Activated CD8-positive, alpha-beta memory T cell treated with anti-CD3 and anti-CD28 coated beads for 48 hours (primary cell): ENCODE measurements around the gene ZNF546.
"Not testable (repeated sequence)": the region's sequence is repeated elsewhere in the genome, so short reads cannot be mapped to it uniquely, and the experiment has no call there.

ENCODE experiments used
- DNase-seq, 3 experiments: peaks; one replicate each; pipeline ENCODE4 v3.0.0-alpha.2; 2020; ENCODE audit warnings: low read depth in 2 of 3, low spot score in 2 of 3

Gene ZNF546

DNA sequence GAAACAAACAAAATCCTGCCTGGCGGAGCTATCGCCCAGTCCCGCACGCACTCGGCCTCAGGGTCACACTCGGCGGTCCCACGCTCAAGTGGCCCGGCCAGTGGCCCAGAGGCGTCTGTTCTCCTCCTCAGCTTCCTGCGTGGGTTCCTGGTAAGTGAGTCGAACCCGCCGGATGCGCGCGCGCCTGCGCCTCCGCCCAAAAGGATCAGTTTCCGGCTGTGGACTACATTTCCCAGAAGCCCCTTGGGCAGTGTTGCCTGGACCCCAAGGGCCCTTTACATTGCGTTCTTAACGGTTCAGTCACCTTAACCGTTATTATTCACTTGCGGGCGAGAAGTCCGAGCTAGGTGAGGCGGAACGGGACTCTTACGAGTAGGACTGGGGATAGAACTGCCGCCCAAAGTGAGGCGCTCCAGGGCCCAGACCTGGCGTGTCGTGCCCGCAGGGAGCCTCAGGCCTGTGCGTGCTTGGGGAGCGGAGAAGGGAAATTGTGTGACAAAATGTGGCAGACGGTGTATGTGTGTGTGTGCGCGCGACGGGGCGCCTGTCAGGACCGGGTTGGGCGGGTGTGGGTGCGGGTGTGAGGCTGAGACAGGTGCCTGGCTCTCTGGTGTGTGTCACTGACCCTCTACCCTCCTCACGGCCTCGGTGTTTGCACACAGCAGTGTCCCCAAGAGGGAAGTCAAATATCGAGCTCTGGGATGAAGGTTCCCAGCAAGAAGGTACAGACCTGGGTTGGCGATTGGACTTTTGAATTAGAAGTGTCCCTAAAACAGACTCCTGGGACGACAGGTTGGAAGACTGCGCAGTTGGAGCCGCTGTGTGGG lies at the start of gene ZNF546:
ZNF546 (plus strand) TSS at position 250 of the 827 bp plus-strand sequence. CDS start 1,267 bp downstream, outside the sequence.
- peak; percentile 72 to 89 (median 83) for DNase-seq

DNA sequence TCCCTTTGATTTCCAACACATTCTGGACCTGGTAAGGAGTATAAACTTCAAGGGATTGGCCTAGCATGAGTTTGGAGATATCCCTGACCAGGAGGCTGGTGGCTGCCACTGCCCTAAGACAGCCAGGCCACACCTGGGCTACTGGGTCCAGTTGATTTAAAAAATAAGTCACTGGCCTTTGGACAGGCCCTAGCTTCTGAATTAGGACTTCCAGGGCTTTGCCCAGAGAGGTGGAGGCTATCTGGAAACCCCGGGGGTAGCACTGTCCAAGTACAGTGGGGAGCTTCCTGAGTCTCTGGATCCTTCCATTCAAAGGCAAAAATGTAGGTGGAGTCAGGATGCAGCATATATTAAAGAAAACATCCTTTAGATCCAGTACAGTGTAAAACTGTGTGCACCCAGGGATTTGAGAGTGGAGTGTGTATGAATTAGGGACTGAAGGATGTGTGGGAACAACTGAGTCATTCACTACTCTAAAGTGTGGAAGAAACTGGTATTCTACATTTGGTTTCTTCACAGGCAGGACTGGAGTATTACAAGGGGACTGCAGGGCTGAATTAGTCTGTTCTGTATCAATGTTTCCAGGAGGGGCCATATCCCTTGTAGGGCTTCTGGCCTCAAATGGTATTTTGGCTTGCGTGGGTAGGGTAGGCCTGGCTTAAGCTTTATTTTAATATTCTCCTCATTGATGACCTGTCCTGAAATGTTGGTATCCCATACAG lies 47.7 kb upstream of the ZNF546 start:
- no peak for DNase-seq

DNA sequence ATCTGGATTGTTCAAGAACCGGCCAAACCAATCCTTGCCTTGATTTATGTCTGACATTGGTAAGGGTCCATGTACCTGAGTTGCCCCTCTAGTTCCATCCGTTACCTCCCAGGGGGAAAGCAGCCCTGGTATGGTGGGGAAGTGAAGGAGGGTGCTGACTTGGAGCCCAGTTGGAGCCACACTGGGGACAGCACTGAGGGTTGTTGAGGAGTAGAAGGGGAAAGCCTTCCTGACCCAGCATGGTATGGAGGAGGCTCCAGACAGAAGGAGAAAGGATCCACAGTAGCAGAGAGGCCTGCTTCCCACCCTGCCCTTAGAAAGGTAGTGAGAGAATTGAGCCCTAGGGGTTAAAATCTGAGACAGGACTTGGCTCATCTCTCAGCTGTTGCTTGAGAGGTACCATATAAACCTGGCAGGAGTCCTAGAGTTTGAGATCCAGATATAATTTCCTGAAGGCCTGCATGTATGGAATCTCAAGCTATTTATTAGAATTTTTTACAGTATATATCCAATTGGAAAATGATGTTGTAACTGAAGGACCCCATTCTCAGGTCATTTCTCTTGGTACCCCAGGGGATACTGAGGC lies 45.7 kb upstream of the ZNF546 start:
- DNase-seq = no peak

DNA sequence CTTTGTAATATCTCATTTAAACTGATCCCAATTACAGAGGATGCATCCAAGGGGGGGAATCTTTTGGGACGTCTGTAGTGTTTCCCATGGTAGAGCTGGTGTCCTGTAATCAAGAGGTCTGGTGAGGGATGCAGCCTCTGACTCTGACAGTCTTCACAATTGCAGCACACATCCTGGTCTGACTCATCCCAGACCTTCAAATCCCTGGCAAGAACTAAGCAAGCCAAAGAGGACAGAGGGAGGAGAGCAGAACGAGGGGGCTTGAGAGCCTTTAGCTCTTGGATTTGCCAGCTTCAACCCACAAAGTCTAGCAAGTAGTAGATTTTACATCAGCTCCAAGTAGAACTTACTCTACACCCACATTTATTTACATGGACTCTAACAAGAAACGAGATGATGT lies 45.2 kb upstream of the ZNF546 start:
- DNase-seq = no peak

DNA sequence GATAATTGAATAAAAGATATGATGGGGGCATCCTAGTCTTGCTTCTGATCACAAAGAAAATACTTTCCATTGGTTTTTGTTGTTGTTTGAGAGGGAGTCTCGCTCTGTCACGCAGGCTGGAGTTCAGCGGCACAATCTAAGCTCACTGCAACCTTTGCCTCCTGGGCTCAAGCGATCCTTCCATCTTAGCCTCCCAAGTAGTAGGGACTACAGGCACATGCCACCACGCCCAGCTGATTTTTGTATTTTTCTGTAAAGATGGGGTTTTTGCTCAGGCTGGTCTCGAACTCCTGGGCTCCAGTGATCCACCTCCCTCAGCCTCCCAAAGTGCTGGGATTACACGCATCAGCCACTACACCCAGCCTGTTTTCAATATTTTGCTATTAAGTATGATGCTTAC lies 42.9 kb upstream of the ZNF546 start:
- DNase-seq = no peak

DNA sequence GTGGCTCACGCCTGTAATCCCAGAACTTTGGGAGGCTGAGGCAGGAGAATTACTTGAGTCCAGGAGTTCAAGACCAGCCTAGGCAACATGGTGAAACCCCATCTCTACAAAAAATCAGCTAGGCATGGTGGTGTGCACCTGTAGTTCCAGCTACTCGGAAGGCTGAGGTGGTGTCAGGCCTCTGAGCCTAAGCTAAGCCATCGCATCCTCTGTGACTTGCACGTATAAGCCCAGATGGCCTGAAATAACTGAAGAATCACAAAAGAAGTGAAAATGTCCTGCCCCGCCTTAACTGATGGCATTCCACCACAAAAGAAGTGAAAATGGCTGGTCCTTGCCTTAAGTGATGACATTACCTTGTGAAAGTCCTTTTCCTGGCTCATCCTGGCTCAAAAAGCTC lies 39.0 kb upstream of the ZNF546 start:
- not testable (repeated sequence) for DNase-seq

DNA sequence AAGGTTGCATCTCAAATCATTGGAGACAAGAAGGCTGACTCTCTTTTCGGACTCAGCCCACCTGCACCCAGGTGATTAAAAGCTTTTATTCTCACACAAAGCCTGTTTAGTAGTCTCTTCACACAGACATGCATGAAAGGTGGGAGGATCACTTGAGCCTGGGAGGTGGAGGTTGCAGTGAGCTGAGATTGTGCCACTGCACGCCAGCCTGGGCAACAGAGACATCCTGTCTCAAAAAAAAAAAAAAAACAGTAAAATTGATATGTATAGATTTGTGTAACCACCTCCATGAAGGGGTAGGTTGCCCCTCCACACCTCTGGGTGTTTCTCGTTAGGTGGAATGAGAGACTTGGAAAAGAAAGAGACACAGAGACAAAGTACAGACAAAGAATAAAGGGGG lies 37.9 kb upstream of the ZNF546 start:
- DNase-seq = not testable (repeated sequence)

DNA sequence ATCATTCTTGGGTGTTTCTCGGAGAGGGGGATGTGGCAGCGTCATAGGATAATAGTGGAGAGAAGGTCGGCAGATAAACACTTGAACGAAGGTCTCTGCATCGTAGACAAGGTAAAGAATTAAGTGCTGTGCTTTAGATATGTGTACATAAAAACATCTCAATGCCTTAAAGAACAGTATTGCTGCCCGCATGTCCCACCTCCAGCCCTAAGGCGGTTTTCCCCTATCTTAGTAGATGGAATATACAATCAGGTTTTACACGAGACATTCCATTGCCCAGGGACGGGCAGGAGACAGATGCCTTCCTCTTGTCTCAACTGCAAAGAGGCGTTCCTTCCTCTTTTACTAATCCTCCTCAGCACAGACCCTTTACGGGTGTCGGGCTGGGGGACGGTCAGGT lies 37.5 kb upstream of the ZNF546 start:
- not testable (repeated sequence) for DNase-seq

DNA sequence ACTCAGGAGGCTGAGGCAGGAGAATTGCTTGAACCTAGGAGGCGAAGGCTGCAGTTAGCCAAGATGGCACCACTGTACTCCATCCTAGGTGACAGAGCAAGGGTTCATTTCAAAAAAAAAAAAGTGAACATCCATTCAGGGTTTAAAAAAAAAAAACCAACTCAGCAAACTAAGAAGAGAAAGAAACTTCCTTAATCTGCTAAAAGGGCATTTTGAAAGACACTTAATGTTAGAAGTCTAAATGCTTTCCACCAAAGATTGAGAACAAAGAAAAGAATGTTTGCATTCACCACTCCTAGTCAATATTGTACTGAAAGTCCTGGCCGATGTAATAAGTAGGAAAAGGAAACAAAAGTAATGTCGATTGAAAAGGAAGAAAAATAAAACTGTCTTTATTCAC lies 33.0 kb upstream of the ZNF546 start:
- DNase-seq = no peak

DNA sequence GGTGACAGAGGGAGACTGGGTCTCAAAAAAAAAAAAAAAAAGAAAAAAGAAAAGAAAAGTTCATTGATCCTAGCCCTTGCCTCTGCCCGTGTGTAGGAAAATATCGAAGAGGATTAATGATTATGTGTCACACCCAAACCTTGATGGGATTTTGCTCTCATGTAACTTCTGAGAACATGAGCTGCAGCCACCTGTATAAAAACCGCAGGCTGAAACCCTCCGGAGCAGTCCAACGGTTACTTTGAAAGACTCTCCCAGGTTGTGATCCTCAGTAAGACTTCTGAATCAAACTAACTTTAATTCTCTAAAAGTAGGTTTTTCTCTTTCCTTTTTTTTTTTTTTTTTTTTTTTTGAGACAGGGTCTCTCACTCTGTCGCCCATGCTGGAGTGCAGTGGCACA lies 30.2 kb upstream of the ZNF546 start:
- DNase-seq = no peak

DNA sequence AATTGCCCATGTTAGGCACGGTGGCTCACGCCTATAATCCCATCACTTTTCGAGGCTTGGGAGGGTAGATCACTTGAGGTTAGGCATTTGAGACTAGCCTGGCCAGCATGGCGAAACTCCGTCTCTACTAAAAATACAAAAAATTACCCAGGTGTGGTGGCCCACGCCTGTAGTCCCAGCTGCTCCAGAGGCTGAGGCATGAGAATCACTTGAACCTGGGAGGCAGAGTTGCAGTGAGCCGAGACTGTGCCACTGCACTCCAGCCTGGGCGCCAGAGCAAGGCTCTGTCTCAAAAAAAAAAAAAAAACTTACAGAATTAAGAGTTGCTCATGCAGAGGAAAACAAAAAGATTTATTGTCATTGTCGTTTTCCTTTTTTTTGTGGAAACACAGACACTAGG lies 29.3 kb upstream of the ZNF546 start:
- no peak for DNase-seq

DNA sequence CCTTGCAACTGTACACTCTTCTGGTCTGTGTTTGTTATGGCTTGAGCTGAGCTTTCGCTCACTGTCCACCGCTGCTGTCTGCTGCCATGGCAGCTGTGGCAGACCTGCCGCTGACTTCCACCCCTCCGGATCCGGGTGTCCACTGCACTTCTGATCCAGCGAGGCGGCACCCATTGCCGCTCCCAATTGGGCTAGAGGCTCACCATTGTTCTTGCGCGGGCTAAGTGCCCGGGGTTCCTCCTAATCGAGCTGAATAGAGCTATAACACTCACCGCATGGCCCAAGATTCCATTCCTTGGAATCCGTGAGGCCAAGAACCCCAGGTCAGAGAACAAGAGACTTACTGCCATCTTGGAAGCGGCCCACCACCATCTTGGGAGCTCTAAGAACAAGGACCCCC lies 28.1 kb upstream of the ZNF546 start:
- no peak for DNase-seq

DNA sequence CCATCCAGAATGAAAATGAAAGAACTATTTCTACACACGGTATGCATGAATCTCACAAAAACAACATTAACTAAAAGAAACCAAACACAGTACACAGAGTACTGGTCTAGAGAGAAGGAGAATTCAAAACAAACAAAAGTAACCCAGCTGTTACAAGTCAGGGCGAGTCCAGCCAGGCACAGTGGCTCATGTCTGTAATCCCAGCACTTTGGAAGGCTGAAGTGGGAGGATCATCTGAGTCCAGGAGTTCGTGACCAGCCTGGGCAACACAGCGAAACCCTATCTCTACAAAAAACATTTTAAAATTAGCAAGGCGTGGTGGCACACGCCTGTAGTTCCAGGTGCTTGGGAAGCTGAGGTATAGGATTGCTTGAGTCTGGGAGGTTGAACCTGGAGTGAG lies 27.6 kb upstream of the ZNF546 start:
- no peak for DNase-seq

DNA sequence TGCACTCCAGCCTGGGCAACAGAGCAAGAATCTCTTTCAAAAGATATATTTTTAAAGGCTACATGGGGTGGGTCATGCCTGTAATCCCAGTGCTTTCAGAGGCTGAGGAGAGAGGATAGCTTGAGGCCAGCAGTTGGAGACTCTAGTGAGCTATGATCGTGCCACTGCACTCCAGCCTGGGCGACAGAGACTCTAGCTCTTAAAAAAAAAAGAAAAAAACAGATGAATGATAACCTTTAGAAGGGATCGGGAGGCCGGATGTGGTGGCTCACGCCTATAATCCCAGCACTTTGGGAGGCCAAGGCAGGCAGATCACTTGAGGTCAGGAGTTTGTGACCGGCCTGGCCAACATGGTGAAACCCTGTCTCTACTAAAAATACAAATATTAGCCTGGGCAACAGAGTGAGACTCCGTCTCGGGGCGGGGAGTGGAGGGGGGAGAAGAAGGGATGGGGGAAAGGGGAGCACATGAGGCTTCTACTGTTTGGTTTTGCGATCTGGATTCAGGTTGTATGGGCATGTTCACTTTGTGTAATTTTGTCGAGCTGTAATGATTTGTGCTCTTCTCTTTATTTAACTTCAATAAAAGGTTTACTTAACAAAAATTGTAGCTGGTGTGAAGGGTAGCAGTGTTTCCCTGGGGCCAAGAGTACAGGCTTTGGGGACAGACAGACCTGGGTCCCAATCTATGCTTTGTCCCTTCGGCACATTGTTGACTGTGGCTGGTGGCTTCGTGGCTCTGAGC lies 27.0 kb upstream of the ZNF546 start:
- DNase-seq = no peak

DNA sequence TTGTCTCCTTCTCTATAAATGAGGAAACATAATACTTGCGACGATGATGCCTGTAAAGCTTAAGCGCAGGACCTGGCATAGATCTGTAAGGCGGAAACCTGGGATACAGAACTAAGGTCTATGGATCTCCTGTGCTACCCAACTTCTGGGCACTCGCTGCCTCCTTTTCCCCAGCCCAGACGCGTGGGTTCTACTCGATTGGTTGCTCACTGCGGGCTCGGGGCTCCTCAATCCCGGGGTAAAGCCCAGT lies 26.5 kb upstream of the ZNF546 start:
- no peak for DNase-seq

DNA sequence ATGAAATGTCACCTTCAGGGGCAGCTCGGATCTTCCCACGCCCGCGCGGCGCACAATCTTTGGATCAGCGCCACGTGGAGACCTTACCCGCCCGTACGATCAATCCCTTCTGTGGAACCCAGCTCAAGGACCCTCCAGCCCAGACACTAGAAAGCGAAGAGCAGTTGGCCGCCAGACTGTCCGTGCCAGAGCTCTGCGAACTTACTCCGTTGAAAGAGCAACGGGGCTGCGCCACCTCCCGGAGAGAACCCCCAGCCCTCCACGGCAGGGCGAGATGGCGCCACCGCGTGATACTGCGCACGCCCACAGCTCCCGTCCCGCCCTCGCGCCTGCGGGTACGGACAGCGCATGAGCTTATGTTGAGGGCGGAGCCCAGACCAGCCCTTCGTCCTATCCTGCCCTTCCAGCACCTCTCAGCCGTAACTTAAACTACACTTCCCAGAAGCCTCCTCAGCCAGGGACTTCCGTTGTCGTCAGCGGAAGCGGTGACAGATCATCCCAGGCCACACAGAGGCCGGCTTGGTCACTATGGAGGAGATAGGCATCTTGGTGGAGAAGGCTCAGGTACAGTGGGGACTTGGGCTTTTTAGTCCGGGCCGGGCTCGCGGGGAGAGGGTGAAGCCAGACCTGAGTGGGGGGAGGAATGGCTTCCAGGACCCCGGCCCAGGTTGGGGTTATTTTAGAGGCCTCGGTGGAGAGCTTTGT lies 26.0 kb upstream of the ZNF546 start, which contains the start of gene PSMC4:
PSMC4 (plus strand) TSS at position 491 of the 705 bp plus-strand sequence; CDS start at position 529, 38 bp downstream.
- peak; percentile 91 to 98 (median 93) for DNase-seq

DNA sequence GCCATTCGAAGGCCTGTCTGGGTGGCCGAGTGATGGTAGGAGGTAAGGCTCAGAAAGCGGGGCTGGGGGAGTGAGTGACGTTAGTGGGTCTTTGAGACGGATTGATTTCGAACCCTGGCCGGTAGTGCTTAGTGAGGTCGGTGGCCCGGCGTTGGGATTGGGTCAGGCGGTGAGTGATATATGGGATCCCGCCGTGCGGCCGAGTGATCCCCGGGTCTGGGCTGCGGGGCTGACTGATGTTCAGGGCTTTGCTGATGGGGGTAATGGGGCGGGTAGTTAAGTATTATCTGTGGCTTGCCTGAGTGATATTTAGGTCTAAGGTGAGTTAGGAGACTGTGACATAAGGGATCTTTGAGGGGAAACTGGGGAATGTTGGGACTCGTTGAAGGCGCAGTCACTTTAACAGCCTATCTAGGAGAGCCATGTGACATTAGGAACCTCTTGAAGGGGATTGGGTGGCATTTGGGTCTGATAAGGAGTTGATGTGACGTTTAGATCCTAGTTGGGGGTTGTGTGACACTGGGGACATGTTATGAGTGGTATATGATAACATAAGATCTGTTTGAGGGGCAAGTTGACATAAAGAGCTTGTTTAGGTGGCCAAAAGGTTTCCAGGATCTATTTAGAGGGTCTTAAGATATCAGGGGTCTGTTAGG lies 25.4 kb upstream of the ZNF546 start:
- no peak for DNase-seq

DNA sequence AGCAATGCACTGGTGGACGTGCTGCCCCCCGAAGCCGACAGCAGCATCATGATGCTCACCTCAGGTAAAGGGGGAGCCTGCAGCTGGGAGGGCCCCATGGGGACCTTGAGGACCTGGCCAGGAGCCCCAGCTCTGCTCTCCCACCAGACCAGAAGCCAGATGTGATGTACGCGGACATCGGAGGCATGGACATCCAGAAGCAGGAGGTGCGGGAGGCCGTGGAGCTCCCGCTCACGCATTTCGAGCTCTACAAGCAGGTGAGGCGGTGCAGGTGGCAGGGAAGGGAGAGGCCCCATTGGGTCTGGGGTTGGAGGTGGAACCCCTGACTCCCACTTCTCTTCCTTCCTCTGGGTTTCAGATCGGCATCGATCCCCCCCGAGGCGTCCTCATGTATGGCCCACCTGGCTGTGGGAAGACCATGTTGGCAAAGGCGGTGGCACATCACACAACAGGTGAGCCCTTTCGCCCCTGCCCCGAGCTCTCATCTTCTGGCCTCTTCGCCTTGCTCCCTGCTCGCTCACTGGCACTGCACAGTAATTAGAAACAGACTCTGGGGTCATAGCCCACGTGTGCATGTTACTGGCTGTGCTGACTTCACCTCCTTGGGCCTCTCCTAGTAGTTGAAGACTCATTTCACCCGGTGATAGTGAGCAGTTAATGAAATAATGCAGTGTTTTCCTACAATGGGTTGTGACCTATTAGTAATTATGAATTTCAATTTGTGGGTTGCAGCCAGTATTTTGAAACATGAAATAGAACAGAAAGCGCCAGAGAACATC lies 22.3 kb upstream of the ZNF546 start:
- DNase-seq = no peak

DNA sequence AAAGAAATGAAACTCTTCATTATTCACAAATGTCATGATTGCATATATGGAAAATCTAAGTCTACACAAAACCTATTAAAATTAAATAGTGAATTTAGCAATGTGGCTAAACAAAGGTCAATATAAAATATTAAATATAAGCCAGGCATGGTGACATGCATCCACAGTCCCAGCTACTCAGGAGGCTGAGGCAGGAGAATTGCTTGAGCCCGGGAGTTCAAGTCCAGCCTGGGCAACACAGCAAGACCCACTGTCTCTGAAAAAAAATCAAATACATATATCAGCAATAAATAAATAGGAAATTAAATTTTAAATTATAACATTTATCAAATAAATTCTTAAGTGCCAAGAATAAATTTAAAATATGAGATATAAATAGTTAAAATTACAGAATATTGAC lies 14.0 kb upstream of the ZNF546 start:
- DNase-seq = no peak
